Panc1 (cell line): ENCODE data around the gene PACC1. TPM values are rescaled to one million over a fixed set of nuclear protein-coding genes. Genes with fewer than 3 reads are reported as not detected.

Source experiments
- ATAC-seq: fragments of 200-7000 bp; cut with Tn5 transposase; 2 replicates; pipeline ENCODE4 v1.9.1; 2020; ENCODE audit warnings: mild to moderate bottlenecking, moderate library complexity
- BruUV-seq: library from RNA; stranded (reverse); fragments of 400-500 nt; replicated peaks from 2 replicates; lab custom pipeline; 2021; lab: Mats Ljungman, UMichigan
- CTCF ChIA-PET: fragments of 300-600 bp; sonication (Branson Sonifier 250); formaldehyde crosslinking; loops from one replicate; lab custom pipeline; 2022; ENCODE audit warnings: antibody characterized with exemption; lab: Charles Lee
- POLR2A ChIA-PET: fragments of 300-600 bp; sonication (Branson Sonifier 250); formaldehyde crosslinking; loops from one replicate; lab custom pipeline; 2022; ENCODE audit warnings: antibody characterized with exemption; lab: Charles Lee
- DNase-seq: peaks from one replicate; pipeline ENCODE4 v3.0.0-alpha.2; 2010; ENCODE audit warnings: low read depth, low spot score
- H3K27ac ChIP-seq: 2 replicates; pipeline ENCODE4 v1.5.1; 2011; ENCODE audit warnings: mild to moderate bottlenecking, low read length, inconsistent platforms
- H3K27me3 ChIP-seq: fragments of 200-500 bp; sonication (Bioruptor generic); 2 replicates; pipeline ENCODE4 v1.6.0; 2014; ENCODE audit warnings: low read length, inconsistent platforms; ENCODE audit not compliant: control insufficient read depth, insufficient read depth
- H3K36me3 ChIP-seq: fragments of 200-500 bp; sonication (Bioruptor generic); 2 replicates; pipeline ENCODE4 v1.5.1; 2014; ENCODE audit warnings: inconsistent platforms, mild to moderate bottlenecking, low read length, moderate library complexity; ENCODE audit not compliant: control insufficient read depth, insufficient read depth
- H3K4me1 ChIP-seq: 2 replicates; pipeline ENCODE4 v1.5.1; 2011; ENCODE audit warnings: inconsistent platforms, mild to moderate bottlenecking, low read length, moderate library complexity; ENCODE audit not compliant: control insufficient read depth, insufficient read depth
- H3K4me3 ChIP-seq, 2 experiments: 2 replicates each; pipeline ENCODE4 v1.5.1; 2011 to 2012; ENCODE audit warnings: low read depth in 2 of 2, low read length in 2 of 2, mild to moderate bottlenecking in 2 of 2, inconsistent platforms in 1 of 2, moderate library complexity in 1 of 2
- H3K9me3 ChIP-seq: fragments of 200-500 bp; sonication (Bioruptor generic); 2 replicates; pipeline ENCODE4 v1.5.1; 2014; ENCODE audit warnings: low read depth, mild to moderate bottlenecking, inconsistent platforms, low read length, moderate library complexity; ENCODE audit not compliant: control insufficient read depth, insufficient read depth
- POLR2AphosphoS5 ChIP-seq: IDR thresholded peaks from 2 replicates; pipeline ENCODE4 v1.6.1; 2012; ENCODE audit warnings: mild to moderate bottlenecking, low read depth, low read length, moderate library complexity
- SIN3A ChIP-seq: IDR thresholded peaks from 2 replicates; pipeline ENCODE4 v1.6.1; 2012; ENCODE audit warnings: low read depth, mild to moderate bottlenecking, low read length, moderate library complexity, borderline replicate concordance; ENCODE audit not compliant: insufficient read depth
- TCF7L2 ChIP-seq: IDR thresholded peaks from 2 replicates; pipeline ENCODE4 v1.6.1; 2011; ENCODE audit warnings: mild to moderate bottlenecking, low read depth, low read length, inconsistent platforms
- in situ Hi-C: cut with HindIII; loops from 2 replicates; pipeline ENCODE4 v1.10.0; 2016; ENCODE audit warnings: low sequenced_read_pairs, low pct_unique_long_range_greater_than_20kb
- intact Hi-C: fragments of 100-400 bp; cut with micrococcal nuclease; formaldehyde crosslinking; loops from one replicate; pipeline ENCODE4 v1.10.0; 2022; ENCODE audit not compliant: unreplicated experiment
- total RNA-seq: library from RNA; stranded (reverse); gene quantifications from one replicate; pipeline ENCODE4 v1.2.1, GENCODE V29; 2021; ENCODE audit not compliant: unreplicated experiment
- TF ChIP-seq, protein P1 (sequence below), 2 experiments: IDR thresholded peaks; 2 replicates each; pipeline ENCODE4 v1.6.1; 2011 to 2012; ENCODE audit warnings: low read depth in 2 of 2, control low read depth in 1 of 2, low read length in 1 of 2, mild to moderate bottlenecking in 1 of 2, moderate library complexity in 1 of 2; ENCODE audit not compliant: insufficient read depth in 1 of 2
- TF ChIP-seq, protein P2 (sequence below): fragments of 450-650 bp; IDR thresholded peaks from 2 replicates; pipeline ENCODE4 v1.5.1; 2017; ENCODE audit warnings: mild to moderate bottlenecking

PACC1 gene
- total RNA-seq, 1 experiment from 2014 or later = 11.5 TPM

DNA sequence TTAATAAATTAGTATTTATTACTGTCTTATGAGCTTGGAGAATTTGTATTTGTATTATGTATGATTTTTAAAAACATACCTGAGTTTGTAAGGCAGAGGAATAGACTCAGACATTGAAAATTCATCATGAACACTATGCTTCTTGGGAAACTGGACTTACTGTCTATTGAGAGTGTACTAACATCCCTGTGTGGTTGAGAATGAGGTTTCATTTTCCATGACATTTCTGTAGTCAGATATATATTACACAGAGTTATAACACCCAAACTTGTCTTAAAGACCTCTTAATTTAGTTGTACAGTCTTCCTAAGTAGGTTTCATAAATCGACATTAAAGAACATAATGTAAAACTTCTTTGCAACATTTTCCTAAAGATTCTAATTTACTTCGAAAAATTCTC lies 99.5 kb downstream of the PACC1 start:
- Histone ChIP-seq H3K4me1 (peaks cover 18% of the 10 kb centered on the region), H3K36me3 (no peaks in the 10 kb centered on the region), H3K27ac (no peak overlapping the region), H3K27me3 (no peaks in the 10 kb centered on the region), H3K4me3 (no peak overlapping the region), H3K9me3 (no peaks in the 10 kb centered on the region)
- ChIA-PET CTCF (no interaction called here), POLR2A (no interaction called here)
- intact Hi-C loops = no loop called here
- no TSS peak for BruUV-seq
- in situ Hi-C loops = no loop called here
- TF ChIP-seq, protein P1, sequence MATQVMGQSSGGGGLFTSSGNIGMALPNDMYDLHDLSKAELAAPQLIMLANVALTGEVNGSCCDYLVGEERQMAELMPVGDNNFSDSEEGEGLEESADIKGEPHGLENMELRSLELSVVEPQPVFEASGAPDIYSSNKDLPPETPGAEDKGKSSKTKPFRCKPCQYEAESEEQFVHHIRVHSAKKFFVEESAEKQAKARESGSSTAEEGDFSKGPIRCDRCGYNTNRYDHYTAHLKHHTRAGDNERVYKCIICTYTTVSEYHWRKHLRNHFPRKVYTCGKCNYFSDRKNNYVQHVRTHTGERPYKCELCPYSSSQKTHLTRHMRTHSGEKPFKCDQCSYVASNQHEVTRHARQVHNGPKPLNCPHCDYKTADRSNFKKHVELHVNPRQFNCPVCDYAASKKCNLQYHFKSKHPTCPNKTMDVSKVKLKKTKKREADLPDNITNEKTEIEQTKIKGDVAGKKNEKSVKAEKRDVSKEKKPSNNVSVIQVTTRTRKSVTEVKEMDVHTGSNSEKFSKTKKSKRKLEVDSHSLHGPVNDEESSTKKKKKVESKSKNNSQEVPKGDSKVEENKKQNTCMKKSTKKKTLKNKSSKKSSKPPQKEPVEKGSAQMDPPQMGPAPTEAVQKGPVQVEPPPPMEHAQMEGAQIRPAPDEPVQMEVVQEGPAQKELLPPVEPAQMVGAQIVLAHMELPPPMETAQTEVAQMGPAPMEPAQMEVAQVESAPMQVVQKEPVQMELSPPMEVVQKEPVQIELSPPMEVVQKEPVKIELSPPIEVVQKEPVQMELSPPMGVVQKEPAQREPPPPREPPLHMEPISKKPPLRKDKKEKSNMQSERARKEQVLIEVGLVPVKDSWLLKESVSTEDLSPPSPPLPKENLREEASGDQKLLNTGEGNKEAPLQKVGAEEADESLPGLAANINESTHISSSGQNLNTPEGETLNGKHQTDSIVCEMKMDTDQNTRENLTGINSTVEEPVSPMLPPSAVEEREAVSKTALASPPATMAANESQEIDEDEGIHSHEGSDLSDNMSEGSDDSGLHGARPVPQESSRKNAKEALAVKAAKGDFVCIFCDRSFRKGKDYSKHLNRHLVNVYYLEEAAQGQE (IDR thresholded peaks at IDR 0.05; ENCODE audit: insufficient read depth in 1 of 2, low read depth in 2 of 2, low read length in 1 of 2) = no peak
- TF ChIP-seq POLR2AphosphoS5 = no peak
- no peak for TF ChIP-seq TCF7L2
- no peak for TF ChIP-seq SIN3A
- TF ChIP-seq, protein P2, sequence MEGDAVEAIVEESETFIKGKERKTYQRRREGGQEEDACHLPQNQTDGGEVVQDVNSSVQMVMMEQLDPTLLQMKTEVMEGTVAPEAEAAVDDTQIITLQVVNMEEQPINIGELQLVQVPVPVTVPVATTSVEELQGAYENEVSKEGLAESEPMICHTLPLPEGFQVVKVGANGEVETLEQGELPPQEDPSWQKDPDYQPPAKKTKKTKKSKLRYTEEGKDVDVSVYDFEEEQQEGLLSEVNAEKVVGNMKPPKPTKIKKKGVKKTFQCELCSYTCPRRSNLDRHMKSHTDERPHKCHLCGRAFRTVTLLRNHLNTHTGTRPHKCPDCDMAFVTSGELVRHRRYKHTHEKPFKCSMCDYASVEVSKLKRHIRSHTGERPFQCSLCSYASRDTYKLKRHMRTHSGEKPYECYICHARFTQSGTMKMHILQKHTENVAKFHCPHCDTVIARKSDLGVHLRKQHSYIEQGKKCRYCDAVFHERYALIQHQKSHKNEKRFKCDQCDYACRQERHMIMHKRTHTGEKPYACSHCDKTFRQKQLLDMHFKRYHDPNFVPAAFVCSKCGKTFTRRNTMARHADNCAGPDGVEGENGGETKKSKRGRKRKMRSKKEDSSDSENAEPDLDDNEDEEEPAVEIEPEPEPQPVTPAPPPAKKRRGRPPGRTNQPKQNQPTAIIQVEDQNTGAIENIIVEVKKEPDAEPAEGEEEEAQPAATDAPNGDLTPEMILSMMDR = no peak
- DNase-seq = no peak
- ATAC-seq = no peak

Other genes starting within 250 kb of the PACC1 start
- 44.3 TPM for gene PPP2R5A, start 129.5 kb downstream of the PACC1 start, total RNA-seq
- gene NENF, start 18.0 kb upstream of the PACC1 start, total RNA-seq = 72.4 TPM
- 13.3 TPM for gene ATF3, start 193.9 kb upstream of the PACC1 start, total RNA-seq